Caco-2 (cell line): ENCODE data around the gene FAM174C. TPM values are rescaled to one million over a fixed set of nuclear protein-coding genes. Genes with fewer than 3 reads are reported as not detected.

ENCODE experiments used
- BruUV-seq: library from RNA; stranded (reverse); fragments of 400-500 nt; replicated peaks from 2 replicates; lab custom pipeline; 2021; lab: Mats Ljungman, UMichigan
- CTCF ChIA-PET: fragments of 300-600 bp; sonication (Branson Sonifier 250); formaldehyde crosslinking; loops from one replicate; lab custom pipeline; 2022; ENCODE audit warnings: antibody characterized with exemption; lab: Charles Lee
- POLR2A ChIA-PET: fragments of 300-600 bp; sonication (Branson Sonifier 250); formaldehyde crosslinking; loops from one replicate; lab custom pipeline; 2022; ENCODE audit warnings: antibody characterized with exemption; lab: Charles Lee
- DNase-seq, 2 experiments: peaks; one replicate each; pipeline versions ENCODE4 v3.0.0 to v3.0.0-alpha.2; 2020 to 2022
- H3K27me3 ChIP-seq: replicated peaks from 2 replicates; pipeline ENCODE4 v1.6.0; 2011; ENCODE audit warnings: low read length; ENCODE audit not compliant: control insufficient read depth, insufficient read depth
- H3K36me3 ChIP-seq: 2 replicates; pipeline ENCODE4 v1.5.1; 2011; ENCODE audit warnings: low read length; ENCODE audit not compliant: control insufficient read depth, insufficient read depth
- H3K4me1 ChIP-seq: fragments of 250-450 bp; sonication (Bioruptor Pico); 2 replicates; pipeline ENCODE4 v1.5.1; 2020; ENCODE audit warnings: mild to moderate bottlenecking
- H3K4me3 ChIP-seq: 2 replicates; pipeline ENCODE4 v1.5.1; 2011; ENCODE audit warnings: low read depth, mild to moderate bottlenecking, control low read depth, low read length
- H3K9me3 ChIP-seq: fragments of 250-450 bp; sonication (Bioruptor Pico); 2 replicates; pipeline ENCODE4 v1.5.1; 2020; ENCODE audit warnings: mild to moderate bottlenecking, moderate library complexity
- H3K27ac Mint-ChIP-seq: one replicate; pipeline ENCODE4 v1.8.0; 2022; ENCODE audit warnings: mixed read lengths; ENCODE audit not compliant: unreplicated experiment
- H3K27me3 Mint-ChIP-seq: one replicate; pipeline ENCODE4 v1.8.0; 2022; ENCODE audit warnings: mixed read lengths; ENCODE audit not compliant: insufficient read depth, unreplicated experiment
- H3K36me3 Mint-ChIP-seq: one replicate; pipeline ENCODE4 v1.8.0; 2022; ENCODE audit warnings: mild to moderate bottlenecking, mixed read lengths; ENCODE audit not compliant: insufficient read depth, unreplicated experiment
- H3K4me1 Mint-ChIP-seq: one replicate; pipeline ENCODE4 v1.8.0; 2022; ENCODE audit warnings: low read depth, mixed read lengths; ENCODE audit not compliant: unreplicated experiment
- H3K4me3 Mint-ChIP-seq: one replicate; pipeline ENCODE4 v1.8.0; 2022; ENCODE audit warnings: mild to moderate bottlenecking, moderate library complexity, mixed read lengths; ENCODE audit not compliant: unreplicated experiment
- H3K9me3 Mint-ChIP-seq: one replicate; pipeline ENCODE4 v1.8.0; 2022; ENCODE audit warnings: mixed read lengths; ENCODE audit not compliant: unreplicated experiment
- CTCF ChIP-seq, 2 experiments: fragments of 200-600 bp in 1 of 2; IDR thresholded peaks; 1 replicate in 1 of 2; 2 replicates in 1 of 2; pipeline versions ENCODE4 v1.5.1 to v1.8.0; 2011 to 2022; ENCODE audit warnings: antibody characterized with exemption in 1 of 2, control low read depth in 1 of 2, inconsistent platforms in 1 of 2, low read depth in 1 of 2, low read length in 1 of 2, mild to moderate bottlenecking in 1 of 2, moderate library complexity in 1 of 2; ENCODE audit not compliant: insufficient read depth in 1 of 2, severe bottlenecking in 1 of 2, unreplicated experiment in 1 of 2
- intact Hi-C: fragments of 100-400 bp; cut with micrococcal nuclease; formaldehyde crosslinking; loops from one replicate; pipeline ENCODE4 v1.10.0; 2022; ENCODE audit not compliant: unreplicated experiment
- total RNA-seq: library from RNA; stranded (reverse); gene quantifications from 2 replicates; pipeline ENCODE4 v1.2.3, GENCODE V29; 2022

The FAM174C gene
- total RNA-seq, 1 experiment from 2014 or later = 51.0 TPM

DNA sequence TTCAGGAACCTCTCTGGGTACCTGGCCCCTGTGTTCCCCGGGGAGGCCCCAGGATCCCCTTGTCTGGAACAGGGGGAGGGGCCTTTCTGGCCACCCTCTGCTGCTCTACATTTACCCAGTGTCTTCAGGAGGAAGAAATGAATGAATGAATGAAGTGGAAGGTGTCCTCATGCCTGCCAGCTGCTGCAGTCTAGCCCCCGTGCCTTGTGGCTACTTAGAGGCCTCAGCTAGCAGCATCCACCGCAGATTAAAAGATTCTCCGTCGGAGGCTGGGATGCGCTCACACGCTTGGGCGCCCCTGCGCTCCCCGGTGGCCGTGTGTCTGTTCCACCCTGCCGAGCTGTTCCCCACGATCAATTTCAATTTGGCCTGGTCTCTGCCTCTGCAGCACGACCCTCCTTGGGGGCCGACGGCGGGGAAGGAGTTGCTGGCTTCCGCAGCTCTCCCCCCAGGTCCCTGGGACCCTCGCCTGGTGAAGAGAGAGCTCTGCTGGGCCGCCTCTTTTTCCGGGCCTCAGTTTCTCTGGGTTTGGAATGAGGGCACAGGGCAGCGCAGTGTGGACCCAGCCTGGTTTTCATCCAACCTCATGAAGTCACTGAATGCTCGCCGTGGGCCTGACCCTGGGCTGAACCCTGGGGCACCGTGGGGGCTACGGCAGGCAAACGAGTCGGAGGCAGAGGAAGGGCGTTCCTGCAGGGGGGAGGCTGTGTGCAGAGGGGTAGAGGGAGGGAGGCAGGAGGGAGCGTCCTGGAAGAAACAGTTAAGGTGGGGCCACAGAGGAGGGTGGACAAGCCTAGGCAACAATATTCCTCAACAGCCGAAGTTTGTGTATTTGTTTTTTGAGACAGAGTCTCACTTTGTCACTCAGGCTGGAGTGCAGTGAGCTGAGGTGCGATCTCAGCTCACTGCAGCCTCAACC is 38.6 kb downstream of the FAM174C start:
- H3K4me3 Mint-ChIP-seq = no peak overlapping the region
- H3K27ac Mint-ChIP-seq = no peak overlapping the region
- H3K36me3 Mint-ChIP-seq = peaks cover 4% of the 10 kb centered on the region
- Histone ChIP-seq H3K9me3 (no peaks in the 10 kb centered on the region), H3K4me3 (no peak overlapping the region), H3K27me3 (no peaks in the 10 kb centered on the region), H3K4me1 (peaks cover 14% of the 10 kb centered on the region), H3K36me3 (no peaks in the 10 kb centered on the region)
- ChIA-PET POLR2A (interaction anchor here (0.5 to 1.6 kb wide), 4 partner anchors 12 to 184 kb away, joined by 3 to 6 read pairs (median 4); a partner anchor contains a TSS), CTCF (interaction anchor here (0.5 to 1.2 kb wide), 3 partner anchors 10 to 47 kb away, joined by 3 to 5 read pairs (median 3); no protein-coding TSS in a partner anchor)
- no peaks in the 10 kb centered on the region for H3K27me3 Mint-ChIP-seq
- no peaks in the 10 kb centered on the region for H3K9me3 Mint-ChIP-seq
- DNase-seq = no peak
- BruUV-seq = no TSS peak
- no peaks in the 10 kb centered on the region for H3K4me1 Mint-ChIP-seq
- intact Hi-C loops = no loop called here
- no peak for TF ChIP-seq CTCF (IDR thresholded peaks at IDR 0.05; ENCODE audit: insufficient read depth in 1 of 2, low read depth in 1 of 2, low read length in 1 of 2, severe bottlenecking in 1 of 2, unreplicated experiment in 1 of 2)

DNA sequence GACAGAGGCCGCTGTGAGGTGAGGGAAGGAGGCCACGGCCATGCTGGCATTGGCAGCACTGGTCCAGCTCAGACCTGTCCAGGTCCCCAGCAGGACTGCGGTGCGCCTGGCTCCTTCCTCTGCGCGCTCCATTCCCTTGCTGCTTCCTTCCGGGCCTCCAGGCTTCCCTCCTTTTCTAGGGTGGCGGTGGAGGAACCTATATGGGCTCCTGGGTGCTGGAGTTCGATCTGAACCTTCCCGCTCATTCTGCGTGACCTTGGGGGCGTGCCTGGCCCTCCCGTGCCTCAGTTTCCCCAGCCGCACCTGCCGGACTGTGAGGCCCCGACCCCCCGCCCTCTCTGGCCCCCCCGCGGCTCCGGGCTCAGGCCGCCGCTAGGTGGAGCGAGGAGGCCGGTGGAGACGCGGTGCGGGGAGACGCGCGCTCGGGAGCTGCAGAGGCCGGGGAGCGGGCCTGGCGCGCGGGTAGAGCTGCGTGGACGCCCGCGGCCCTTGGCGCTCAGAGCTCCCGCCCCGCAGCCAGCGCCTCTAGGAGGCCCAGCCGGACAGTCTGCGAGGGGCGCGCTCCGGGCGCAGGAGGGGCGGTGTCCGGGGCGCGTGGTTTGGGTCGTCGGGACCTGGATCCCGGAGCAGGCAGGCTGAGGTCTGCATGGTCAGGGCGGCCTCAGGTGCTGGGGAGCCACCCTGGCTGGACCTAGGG is 40.3 kb downstream of the FAM174C start:
- H3K9me3 Mint-ChIP-seq = no peaks in the 10 kb centered on the region
- H3K27ac Mint-ChIP-seq = peak overlapping the region; percentile 39
- Histone ChIP-seq H3K36me3 (no peaks in the 10 kb centered on the region), H3K4me3 (peak overlapping the region; percentile 26), H3K4me1 (peaks cover 14% of the 10 kb centered on the region), H3K9me3 (no peaks in the 10 kb centered on the region), H3K27me3 (no peaks in the 10 kb centered on the region)
- no TSS peak for BruUV-seq
- peak overlapping the region; percentile 33 for H3K4me3 Mint-ChIP-seq
- ChIA-PET CTCF (interaction anchor here (0.7 to 1.0 kb wide), 6 partner anchors 11 to 72 kb away, joined by 3 to 10 read pairs (median 4); a partner anchor contains a TSS), POLR2A (interaction anchor here (0.6 to 0.9 kb wide), 2 partner anchors 39 to 47 kb away, joined by 3 to 5 read pairs; a partner anchor contains a TSS)
- H3K27me3 Mint-ChIP-seq = no peaks in the 10 kb centered on the region
- peak; percentile 50 to 76 for DNase-seq
- H3K4me1 Mint-ChIP-seq = no peaks in the 10 kb centered on the region
- intact Hi-C loops = loop anchor here (5.0 kb wide), 1 partner anchor 38 kb away; the partner anchor contains the start of gene FAM174C
- peaks cover 4% of the 10 kb centered on the region for H3K36me3 Mint-ChIP-seq
- TF ChIP-seq CTCF (IDR thresholded peaks at IDR 0.05; ENCODE audit: insufficient read depth in 1 of 2, low read depth in 1 of 2, low read length in 1 of 2, severe bottlenecking in 1 of 2, unreplicated experiment in 1 of 2) = peak; percentile 56 to 66

DNA sequence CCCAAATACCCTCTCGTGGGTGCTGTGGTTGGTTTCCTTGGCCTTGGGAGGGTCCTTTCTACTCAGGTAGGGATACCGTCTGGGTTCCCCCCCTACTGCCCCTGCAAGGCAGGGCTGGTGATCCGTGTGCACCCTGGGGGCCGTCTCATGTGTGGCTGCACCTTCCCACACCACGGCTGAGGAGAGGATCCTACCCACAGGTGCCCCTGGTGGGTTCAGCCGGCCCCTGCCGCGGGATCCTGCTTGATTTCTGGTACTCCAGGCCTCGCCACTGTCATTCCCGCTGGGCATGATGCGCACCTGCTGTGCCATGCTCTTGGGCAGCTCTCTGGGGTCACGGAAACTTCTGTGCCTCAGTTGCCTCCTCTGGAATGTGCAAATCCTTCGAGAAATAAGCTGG is 41.1 kb downstream of the FAM174C start:
- H3K36me3 ChIP-seq = no peaks in the 10 kb centered on the region
- no peak overlapping the region for H3K4me3 ChIP-seq
- intact Hi-C loops = loop anchor here (5.0 kb wide), 1 partner anchor 39 kb away; the partner anchor contains the start of gene FAM174C
- no peaks in the 10 kb centered on the region for H3K27me3 ChIP-seq
- DNase-seq = no peak
- Mint-ChIP-seq H3K4me3 (peak overlapping the region; percentile 33), H3K9me3 (no peaks in the 10 kb centered on the region), H3K27me3 (no peaks in the 10 kb centered on the region), H3K27ac (no peak overlapping the region), H3K4me1 (peaks cover 4% of the 10 kb centered on the region), H3K36me3 (peaks cover 4% of the 10 kb centered on the region)
- no peak for TF ChIP-seq CTCF (IDR thresholded peaks at IDR 0.05; ENCODE audit: insufficient read depth in 1 of 2, low read depth in 1 of 2, low read length in 1 of 2, severe bottlenecking in 1 of 2, unreplicated experiment in 1 of 2)
- CTCF ChIA-PET = interaction anchor here (1.0 kb wide), 1 partner anchor 12 kb away, joined by 10 read pairs; no protein-coding TSS in a partner anchor
- POLR2A ChIA-PET = no interaction called here
- peaks cover 17% of the 10 kb centered on the region for H3K4me1 ChIP-seq
- no peaks in the 10 kb centered on the region for H3K9me3 ChIP-seq
- no TSS peak for BruUV-seq
